ENCODE data around the gene XPNPEP1.

Gene XPNPEP1

GRCh38 chr10:109880886-109881768, 42.2 kb downstream of the XPNPEP1 start:
- no peaks in the 10 kb centered on the region for H3K79me2 ChIP-seq (ENCODE audit: insufficient read depth, low read length)
- H3K36me3 ChIP-seq (ENCODE audit: low read length) = peaks cover 12% of the 10 kb centered on the region
- H3K9me2 ChIP-seq (replicated peaks; ENCODE audit: insufficient read depth, low read length) = no peaks in the 10 kb centered on the region
- no peaks in the 10 kb centered on the region for H3K9me3 ChIP-seq (ENCODE audit: insufficient read depth, low read length)
- H4K20me1 ChIP-seq (ENCODE audit: low read depth, low read length) = no peaks in the 10 kb centered on the region
- TF ChIP-seq EZH2phosphoT487 (conservative IDR thresholded peaks at IDR 0.05; ENCODE audit: low read length) = no peak
- H3F3A ChIP-seq (ENCODE audit: insufficient read depth) = peaks cover 17% of the 10 kb centered on the region; the same call in 1 of the 2 replicates
- H3K4me3 ChIP-seq (ENCODE audit: insufficient read depth, low read length, poor library complexity, severe bottlenecking) = no peak overlapping the region
- no peak overlapping the region for H3K4me2 ChIP-seq (ENCODE audit: low read depth, low read length, poor library complexity, severe bottlenecking)
- H3K9ac ChIP-seq (ENCODE audit: low read length) = no peak overlapping the region
- peak overlapping the region; percentile 31; the same call in 1 of the 2 replicates for H3K27ac ChIP-seq (ENCODE audit: low read depth, low read length)
- H2AFZ ChIP-seq (ENCODE audit: low read depth, low read length, severe bottlenecking) = no peak overlapping the region
- H3K27me3 ChIP-seq (ENCODE audit: low read length) = no peaks in the 10 kb centered on the region

- TF ChIP-seq CTCF (IDR thresholded peaks at IDR 0.05; ENCODE audit: insufficient read depth, low read length, poor library complexity, severe bottlenecking) (no peak), EZH2phosphoT487 (conservative IDR thresholded peaks at IDR 0.05; ENCODE audit: low read length) (no peak)
- H3K36me3 ChIP-seq (ENCODE audit: low read length) = peaks cover 23% of the 10 kb centered on the region
- no peak overlapping the region for H3K4me2 ChIP-seq (ENCODE audit: low read depth, low read length, poor library complexity, severe bottlenecking)
- H3K4me3 ChIP-seq (ENCODE audit: insufficient read depth, low read length, poor library complexity, severe bottlenecking) = no peak overlapping the region
- H3K27ac ChIP-seq (ENCODE audit: low read depth, low read length) = no peak overlapping the region
- no peaks in the 10 kb centered on the region for H4K20me1 ChIP-seq (ENCODE audit: low read depth, low read length)
- no peaks in the 10 kb centered on the region for H3K9me2 ChIP-seq (replicated peaks; ENCODE audit: insufficient read depth, low read length)
- H3K9ac ChIP-seq (ENCODE audit: low read length) = no peak overlapping the region
- H3K9me3 ChIP-seq (ENCODE audit: insufficient read depth, low read length) = no peaks in the 10 kb centered on the region
- H3K27me3 ChIP-seq (ENCODE audit: low read length) = no peaks in the 10 kb centered on the region
- H2AFZ ChIP-seq (ENCODE audit: low read depth, low read length, severe bottlenecking) = no peak overlapping the region
- no peaks in the 10 kb centered on the region; the same call in 1 of the 2 replicates for H3F3A ChIP-seq (ENCODE audit: insufficient read depth)
- H3K79me2 ChIP-seq (ENCODE audit: insufficient read depth, low read length) = no peaks in the 10 kb centered on the region
Observed at GRCh38 chr10:109877546-109877945, 45.8 kb downstream of the XPNPEP1 start.

GRCh38 chr10:109875828-109876821, 47.2 kb downstream of the XPNPEP1 start:
- no peak for TF ChIP-seq EZH2phosphoT487 (conservative IDR thresholded peaks at IDR 0.05; ENCODE audit: low read length)
- Histone ChIP-seq H2AFZ (ENCODE audit: low read depth, low read length, severe bottlenecking) (no peak overlapping the region), H3K9me2 (replicated peaks; ENCODE audit: insufficient read depth, low read length) (no peaks in the 10 kb centered on the region), H3K27ac (ENCODE audit: low read depth, low read length) (no peak overlapping the region), H3F3A (ENCODE audit: insufficient read depth) (no peaks in the 10 kb centered on the region; the same call in 1 of the 2 replicates), H3K27me3 (ENCODE audit: low read length) (no peaks in the 10 kb centered on the region), H3K9me3 (ENCODE audit: insufficient read depth, low read length) (no peaks in the 10 kb centered on the region), H3K4me3 (ENCODE audit: insufficient read depth, low read length, poor library complexity, severe bottlenecking) (no peak overlapping the region), H3K36me3 (ENCODE audit: low read length) (peaks cover 27% of the 10 kb centered on the region), H3K4me2 (ENCODE audit: low read depth, low read length, poor library complexity, severe bottlenecking) (no peak overlapping the region), H3K9ac (ENCODE audit: low read length) (no peak overlapping the region), H4K20me1 (ENCODE audit: low read depth, low read length) (no peaks in the 10 kb centered on the region), H3K79me2 (ENCODE audit: insufficient read depth, low read length) (no peaks in the 10 kb centered on the region)

- Histone ChIP-seq H3K79me2 (ENCODE audit: insufficient read depth, low read length) (no peaks in the 10 kb centered on the region), H3K9me2 (replicated peaks; ENCODE audit: insufficient read depth, low read length) (no peaks in the 10 kb centered on the region), H3K4me2 (ENCODE audit: low read depth, low read length, poor library complexity, severe bottlenecking) (no peak overlapping the region), H3K27ac (ENCODE audit: low read depth, low read length) (no peak overlapping the region), H4K20me1 (ENCODE audit: low read depth, low read length) (no peaks in the 10 kb centered on the region), H3K27me3 (ENCODE audit: low read length) (no peaks in the 10 kb centered on the region), H3K9ac (ENCODE audit: low read length) (no peak overlapping the region), H3F3A (ENCODE audit: insufficient read depth) (no peaks in the 10 kb centered on the region; the same call in 1 of the 2 replicates), H3K9me3 (ENCODE audit: insufficient read depth, low read length) (no peaks in the 10 kb centered on the region), H3K36me3 (ENCODE audit: low read length) (peaks cover 28% of the 10 kb centered on the region), H3K4me3 (ENCODE audit: insufficient read depth, low read length, poor library complexity, severe bottlenecking) (no peak overlapping the region), H2AFZ (ENCODE audit: low read depth, low read length, severe bottlenecking) (no peak overlapping the region)
- TF ChIP-seq CTCF (IDR thresholded peaks at IDR 0.05; ENCODE audit: insufficient read depth, low read length, poor library complexity, severe bottlenecking) (no peak), EZH2phosphoT487 (conservative IDR thresholded peaks at IDR 0.05; ENCODE audit: low read length) (no peak)
Observed at GRCh38 chr10:109875151-109875568, 48.2 kb downstream of the XPNPEP1 start.

Data from SU-DHL-6 (cell line).